Tibial nerve (tissue), 3 donors: ENCODE measurements around the gene ARPP19.

Source experiments
- CTCF ChIP-seq, 5 experiments: fragments of 200-600 bp in 3 of 5; fragments of 450-650 bp in 2 of 5; sonication (generic) in 3 of 5; IDR thresholded peaks; one replicate each; pipeline ENCODE4 v1.5.1; 2016 to 2019; ENCODE audit warnings: antibody characterized with exemption in 5 of 5, mild to moderate bottlenecking in 3 of 5, moderate library complexity in 2 of 5
- POLR2A ChIP-seq, 2 donors: fragments of 450-650 bp; IDR thresholded peaks; one replicate each; pipeline ENCODE4 v1.6.1; 2017; ENCODE audit warnings: antibody characterized with exemption in 2 of 2, mild to moderate bottlenecking in 2 of 2, moderate library complexity in 2 of 2

- TF ChIP-seq POLR2A (IDR thresholded peaks at IDR 0.05) (no peak), CTCF (IDR thresholded peaks at IDR 0.05) (no peak)
Observed at GRCh38 chr15:52617026-52617425, 48.2 kb upstream of the ARPP19 start.
